A549 treated with AZD2906 at 1 μM for 4 hours (cell line): ENCODE measurements around the gene ASCL4. TPM values are rescaled to one million over a fixed set of nuclear protein-coding genes. Genes with fewer than 3 reads are reported as not detected.

Experiments used
- total RNA-seq: library from RNA; stranded (reverse); fragments of 200-300 nt; extraction: Qiagen RNA extraction; gene quantifications from 5 replicates; pipeline ENCODE4 v1.2.3, GENCODE V29; 2022

Gene ASCL4, protein sequence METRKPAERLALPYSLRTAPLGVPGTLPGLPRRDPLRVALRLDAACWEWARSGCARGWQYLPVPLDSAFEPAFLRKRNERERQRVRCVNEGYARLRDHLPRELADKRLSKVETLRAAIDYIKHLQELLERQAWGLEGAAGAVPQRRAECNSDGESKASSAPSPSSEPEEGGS
- total RNA-seq: not detected in 5 replicates

DNA sequence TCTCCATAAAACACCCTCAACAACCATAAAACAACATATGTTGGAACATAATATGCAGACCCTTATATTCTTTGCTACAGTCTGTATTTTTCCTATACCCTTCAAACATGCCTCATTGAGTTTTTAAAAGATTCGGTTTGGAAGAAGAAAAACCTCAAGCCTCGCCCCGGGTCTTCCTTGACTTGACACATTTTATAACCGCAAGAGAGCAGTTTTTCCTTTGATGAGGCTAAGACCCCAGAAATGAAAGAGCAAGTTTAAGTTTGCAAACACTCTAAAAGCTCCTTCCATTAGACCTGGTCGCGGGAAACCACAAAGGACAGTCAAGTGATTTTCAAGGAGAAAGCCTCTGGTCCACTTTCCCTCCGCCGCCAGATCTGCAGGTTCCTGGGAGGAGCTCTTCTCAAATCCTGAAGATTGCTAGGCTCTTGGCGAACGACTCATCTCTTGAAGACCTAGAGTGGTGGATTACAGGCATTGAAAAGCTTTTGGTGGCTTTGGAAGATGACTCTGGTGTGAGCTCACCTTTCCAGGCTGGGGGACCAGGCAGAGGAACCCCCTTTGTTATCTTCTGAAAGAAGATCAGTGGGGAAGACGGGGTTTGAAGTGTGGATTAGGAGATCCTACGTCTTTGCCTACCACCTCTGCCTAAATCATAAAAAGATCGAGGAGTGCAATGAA is at the start of gene ASCL4:
Gene ASCL4 (plus strand): TSS at position 356 of the 681 bp plus-strand sequence. CDS start 515 bp downstream, outside the sequence.

DNA sequence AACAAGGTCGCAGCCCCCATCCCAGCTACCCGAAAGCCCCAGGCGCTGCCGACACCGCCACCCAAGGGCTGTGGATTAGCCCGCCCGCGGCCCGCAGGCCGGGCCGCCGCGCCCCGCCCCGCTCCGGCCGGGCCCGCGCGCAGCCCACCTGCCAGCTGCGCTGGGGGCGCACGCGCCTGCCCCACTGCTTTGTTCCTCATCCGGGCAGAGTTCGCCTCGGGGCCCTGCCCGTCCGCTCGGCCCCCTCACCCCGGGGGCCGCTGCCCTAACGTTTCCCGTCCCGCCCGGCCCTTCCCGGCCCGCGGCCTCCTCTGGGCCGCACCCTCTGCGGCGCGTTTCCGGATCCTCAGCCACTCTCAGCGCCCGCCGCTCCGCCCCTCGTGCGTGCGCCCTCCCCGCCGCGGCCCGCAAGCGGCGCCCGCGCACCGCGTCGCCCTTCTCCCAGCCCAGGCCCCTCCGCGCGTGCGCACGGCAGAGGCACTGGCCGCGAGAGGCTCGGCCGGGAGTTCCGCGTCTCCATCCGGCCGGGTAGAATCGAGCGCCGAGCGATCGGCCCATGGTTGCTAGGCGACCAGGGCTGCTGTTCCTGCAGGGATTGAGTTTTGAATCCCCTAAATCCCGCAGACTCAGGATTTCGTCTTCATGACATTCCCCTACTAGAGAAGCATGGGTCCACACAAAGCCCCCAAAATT is 13.5 kb upstream of the ASCL4 start, which contains the start of gene PRDM4:
Gene PRDM4 (minus strand): TSS at position 329 of the 693 bp plus-strand sequence. CDS start 622 bp downstream, outside the sequence.

Other genes with a start within 250 kb of the ASCL4 start
- 85.5 to 111 TPM (median 89.7 TPM) in 5 replicates for gene PWP1, start 88.9 kb upstream of the ASCL4 start, total RNA-seq
- gene PRDM4, start 13.6 kb upstream of the ASCL4 start, total RNA-seq: 18.5 to 20.5 TPM (median 19.3 TPM) in 5 replicates